Measurements from ENCODE around the gene HNF1A. TPM values are rescaled to one million over a fixed set of nuclear protein-coding genes. Genes with fewer than 3 reads are reported as not detected.

HNF1A gene
- total RNA-seq, 1 experiment from 2014 or later: not detected

- POLR2A ChIA-PET: no interaction called here
- Histone ChIP-seq H3K4me3 (replicated peaks in 1 of 2; ENCODE audit: low read depth in 1 of 2, low read length in 2 of 2) (no peak overlapping the region), H3K27ac (ENCODE audit: low read depth, low read length) (no peak overlapping the region), H3K36me3 (ENCODE audit: control insufficient read depth in 1 of 2, insufficient read depth in 2 of 2, low read length in 2 of 2) (no peaks in the 10 kb centered on the region), H3K4me1 (ENCODE audit: control insufficient read depth in 1 of 2, insufficient read depth in 2 of 2, low read length in 2 of 2) (no peaks in the 10 kb centered on the region; a peak in 1 of 4 replicates), H3K27me3 (ENCODE audit: insufficient read depth, low read length) (no peaks in the 10 kb centered on the region), H2AFZ (ENCODE audit: low read depth, low read length, poor library complexity, severe bottlenecking) (no peak overlapping the region), H3K9me2 (ENCODE audit: insufficient read depth) (no peaks in the 10 kb centered on the region), H3K9ac (ENCODE audit: low read length) (no peak overlapping the region), H3K9me3 (ENCODE audit: control insufficient read depth in 1 of 2, insufficient read depth in 1 of 2, low read depth in 1 of 2, low read length in 2 of 2) (no peaks in the 10 kb centered on the region), H3K79me2 (ENCODE audit: insufficient read depth, low read length) (no peaks in the 10 kb centered on the region), H4K20me1 (ENCODE audit: insufficient read depth) (no peaks in the 10 kb centered on the region), H3K4me2 (ENCODE audit: low read length) (no peak overlapping the region)
- RAD21 ChIA-PET (ENCODE audit: low non-redundant PET in 1 of 2, low total read pairs in 2 of 2, uncharacterized antibody in 2 of 2, unreplicated experiment in 2 of 2): no interaction called here
- ATAC-seq: no peak
- no peak for TF ChIP-seq JUND (IDR thresholded peaks at IDR 0.05)
- TF ChIP-seq CBX3 (IDR thresholded peaks at IDR 0.05; ENCODE audit: low read depth): no peak
- no peak for TF ChIP-seq CTCF (IDR thresholded peaks at IDR 0.05 in 2 of 3, conservative IDR thresholded peaks at IDR 0.05 in 1 of 3; ENCODE audit: borderline replicate concordance in 1 of 3, insufficient read depth in 1 of 3, low read depth in 2 of 3, low read length in 2 of 3)
- no peak for TF ChIP-seq POLR2A (IDR thresholded peaks at IDR 0.05; ENCODE audit: borderline replicate concordance, extremely low read depth, insufficient read depth, insufficient read length)
- TF ChIP-seq CEBPB (IDR thresholded peaks at IDR 0.05; ENCODE audit: low read depth): no peak
- no peak for TF ChIP-seq RAD21 (IDR thresholded peaks at IDR 0.05; ENCODE audit: low read depth)
- no peak for TF ChIP-seq ZBTB33 (IDR thresholded peaks at IDR 0.05; ENCODE audit: extremely low read depth, insufficient replicate concordance, low read length)
- TF ChIP-seq ELF1 (IDR thresholded peaks at IDR 0.05; ENCODE audit: borderline replicate concordance, low read depth): no peak
- TF ChIP-seq EGR1 (IDR thresholded peaks at IDR 0.05; ENCODE audit: low read depth): no peak
- TF ChIP-seq FOSL1 (IDR thresholded peaks at IDR 0.05; ENCODE audit: low read depth): no peak
- TF ChIP-seq ATF3 (IDR thresholded peaks at IDR 0.05): no peak
- no peak for TF ChIP-seq TCF7L2 (IDR thresholded peaks at IDR 0.05; ENCODE audit: borderline replicate concordance, extremely low read depth, insufficient read depth, insufficient read length)
- no peak for TF ChIP-seq ZFX (IDR thresholded peaks at IDR 0.05)
- no peak for TF ChIP-seq EZH2 (IDR thresholded peaks at IDR 0.05)
- TF ChIP-seq REST (IDR thresholded peaks at IDR 0.05; ENCODE audit: low read depth): no peak
- no peak for TF ChIP-seq ZNF274 (IDR thresholded peaks at IDR 0.05; ENCODE audit: low read depth, low read length)
- no peak for TF ChIP-seq EZH2phosphoT487 (IDR thresholded peaks at IDR 0.05; ENCODE audit: borderline replicate concordance)
- BruUV-seq (replicated peaks): no TSS peak
- CTCF ChIA-PET: no interaction called here
- intact Hi-C loops (cut with micrococcal nuclease): no loop called here
- DNase-seq (ENCODE audit: low read depth, low spot score): no peak
Measured at GRCh38 chr12:120990487-120991055, 12.2 kb downstream of the HNF1A start.
